HCT116 (cell line): Measurements from ENCODE around the gene EVC2. TPM values are rescaled to one million over a fixed set of nuclear protein-coding genes. Genes with fewer than 3 reads are reported as not detected.

Experiments
- ATAC-seq: fragments of 200-7000 bp; cut with Tn5 transposase; 2 replicates; pipeline ENCODE4 v1.9.1; 2020; ENCODE audit warnings: mild to moderate bottlenecking, moderate library complexity
- BruUV-seq: library from RNA; stranded (reverse); fragments of 400-500 nt; replicated peaks from 2 replicates; lab custom pipeline; 2021; lab: Mats Ljungman, UMichigan
- CTCF ChIA-PET: fragments of 300-600 bp; sonication (Branson Sonifier 250); formaldehyde crosslinking; loops from one replicate; lab custom pipeline; 2021; ENCODE audit warnings: antibody characterized with exemption; lab: Charles Lee
- POLR2A ChIA-PET: fragments of 300-600, 350-600 bp; sonication (Branson Sonifier 250); formaldehyde crosslinking; loops from one replicate; lab custom pipeline; 2021; ENCODE audit warnings: antibody characterized with exemption; lab: Charles Lee
- RAD21 ChIA-PET, 2 experiments: fragments of 300-600 bp; sonication (Branson Sonifier 250); formaldehyde crosslinking; loops; one replicate each; lab custom pipeline; 2023; ENCODE audit warnings: low total read pairs in 2 of 2; ENCODE audit not compliant: uncharacterized antibody in 2 of 2, unreplicated experiment in 2 of 2, low non-redundant PET in 1 of 2; lab: Charles Lee
- DNase-seq: peaks from one replicate; pipeline ENCODE4 v3.0.0-alpha.2; 2010; ENCODE audit warnings: low read depth, low spot score
- H2AFZ ChIP-seq: fragments of 200-600 bp; shearing (Covaris generic), sonication (generic); 2 replicates; pipeline ENCODE4 v1.6.1; 2017; ENCODE audit warnings: low read depth, mixed run types, mixed read lengths, antibody characterized with exemption, low read length; ENCODE audit not compliant: poor library complexity, severe bottlenecking
- H3K27ac ChIP-seq: 2 replicates; pipeline ENCODE4 v1.5.1; 2012; ENCODE audit warnings: low read depth, low read length
- H3K27me3 ChIP-seq: fragments of 200-600 bp; sonication (generic); 2 replicates; pipeline ENCODE4 v1.6.1; 2016; ENCODE audit warnings: mixed run types, low read length, mixed read lengths; ENCODE audit not compliant: insufficient read depth
- H3K36me3 ChIP-seq, 2 experiments: fragments of 200-500 bp in 1 of 2; fragments of 200-600 bp in 1 of 2; sonication (Bioruptor generic) in 1 of 2; sonication (generic) in 1 of 2; 2 replicates each; pipeline versions ENCODE4 v1.5.1 to v1.6.1; 2014 to 2016; ENCODE audit warnings: low read length in 2 of 2, inconsistent platforms in 1 of 2, mixed read lengths in 1 of 2, mixed run types in 1 of 2; ENCODE audit not compliant: insufficient read depth in 2 of 2, control insufficient read depth in 1 of 2
- H3K4me1 ChIP-seq, 2 experiments: fragments of 200-600 bp in 1 of 2; sonication (generic) in 1 of 2; 2 replicates each; pipeline versions ENCODE4 v1.5.1 to v1.6.1; 2012 to 2017; ENCODE audit warnings: low read length in 2 of 2, inconsistent platforms in 1 of 2, mild to moderate bottlenecking in 1 of 2, mixed read lengths in 1 of 2, mixed run types in 1 of 2, moderate library complexity in 1 of 2; ENCODE audit not compliant: insufficient read depth in 2 of 2, control insufficient read depth in 1 of 2
- H3K4me2 ChIP-seq: fragments of 200-600 bp; sonication (generic); 2 replicates; pipeline ENCODE4 v1.6.1; 2017; ENCODE audit warnings: mixed run types, low read length, mixed read lengths
- H3K4me3 ChIP-seq, 2 experiments: fragments of 200-600 bp in 1 of 2; sonication (generic) in 1 of 2; replicated peaks in 1 of 2; 2 replicates each; pipeline ENCODE4 v1.5.1; 2011 to 2016; ENCODE audit warnings: low read length in 2 of 2, control low read depth in 1 of 2, low read depth in 1 of 2, mild to moderate bottlenecking in 1 of 2, mixed read lengths in 1 of 2, mixed run types in 1 of 2
- H3K79me2 ChIP-seq: fragments of 200-600 bp; sonication (generic); 2 replicates; pipeline ENCODE4 v1.6.1; 2017; ENCODE audit warnings: mild to moderate bottlenecking, mixed run types, low read length, moderate library complexity, mixed read lengths; ENCODE audit not compliant: insufficient read depth
- H3K9ac ChIP-seq: fragments of 200-600 bp; sonication (generic); 2 replicates; pipeline ENCODE4 v1.6.1; 2016; ENCODE audit warnings: low read length, mixed read lengths
- H3K9me2 ChIP-seq: fragments of 200-600 bp; sonication (generic), shearing (Covaris generic); 2 replicates; pipeline ENCODE4 v1.6.1; 2017; ENCODE audit warnings: mixed run types, mild to moderate bottlenecking, moderate library complexity; ENCODE audit not compliant: insufficient read depth
- H3K9me3 ChIP-seq, 2 experiments: fragments of 200-500 bp in 1 of 2; fragments of 200-600 bp in 1 of 2; sonication (Bioruptor generic) in 1 of 2; sonication (generic) in 1 of 2; 2 replicates each; pipeline ENCODE4 v1.6.1; 2014 to 2017; ENCODE audit warnings: low read length in 2 of 2, mixed read lengths in 2 of 2, inconsistent platforms in 1 of 2, low read depth in 1 of 2, mild to moderate bottlenecking in 1 of 2, mixed run types in 1 of 2, moderate library complexity in 1 of 2; ENCODE audit not compliant: control insufficient read depth in 1 of 2, insufficient read depth in 1 of 2
- H4K20me1 ChIP-seq: fragments of 200-600 bp; sonication (generic), shearing (Covaris generic); 2 replicates; pipeline ENCODE4 v1.6.1; 2017; ENCODE audit warnings: mixed run types, mild to moderate bottlenecking, moderate library complexity; ENCODE audit not compliant: insufficient read depth
- EGR1 ChIP-seq: IDR thresholded peaks from 2 replicates; pipeline ENCODE4 v1.6.1; 2012; ENCODE audit warnings: low read depth
- ELF1 ChIP-seq: IDR thresholded peaks from 2 replicates; pipeline ENCODE4 v1.6.1; 2012; ENCODE audit warnings: low read depth, borderline replicate concordance
- EZH2 ChIP-seq: fragments of 200-600 bp; sonication (generic); IDR thresholded peaks from 2 replicates; pipeline ENCODE4 v1.6.1; 2017; ENCODE audit warnings: antibody characterized with exemption, mixed run types
- FOSL1 ChIP-seq: IDR thresholded peaks from 2 replicates; pipeline ENCODE4 v1.6.1; 2012; ENCODE audit warnings: low read depth
- RAD21 ChIP-seq: IDR thresholded peaks from 2 replicates; pipeline ENCODE4 v1.6.1; 2012; ENCODE audit warnings: low read depth, mild to moderate bottlenecking
- ZBTB33 ChIP-seq: IDR thresholded peaks from 2 replicates; pipeline ENCODE4 v1.6.1; 2011; ENCODE audit warnings: mild to moderate bottlenecking, low read length, moderate library complexity; ENCODE audit not compliant: insufficient replicate concordance; ENCODE audit errors: extremely low read depth
- intact Hi-C: fragments of 100-400 bp; cut with micrococcal nuclease; formaldehyde crosslinking; loops from 2 replicates; pipeline ENCODE4 v1.10.0; 2022
- total RNA-seq: library from RNA; stranded (reverse); gene quantifications from one replicate; pipeline ENCODE4 v1.2.1, GENCODE V29; 2021; ENCODE audit not compliant: unreplicated experiment
- TF ChIP-seq, protein P1 (sequence below), 3 experiments: fragments of 200-600 bp in 1 of 3; sonication (generic) in 1 of 3; IDR thresholded peaks in 2 of 3; conservative IDR thresholded peaks in 1 of 3; 2 replicates each; pipeline ENCODE4 v1.5.1; 2012 to 2017; ENCODE audit warnings: low read depth in 2 of 3, low read length in 2 of 3, antibody characterized with exemption in 1 of 3, borderline replicate concordance in 1 of 3, control low read depth in 1 of 3, mild to moderate bottlenecking in 1 of 3, mixed read lengths in 1 of 3, mixed run types in 1 of 3, moderate library complexity in 1 of 3; ENCODE audit not compliant: insufficient read depth in 1 of 3

The EVC2 gene
- total RNA-seq, 1 experiment from 2014 or later: not detected

DNA sequence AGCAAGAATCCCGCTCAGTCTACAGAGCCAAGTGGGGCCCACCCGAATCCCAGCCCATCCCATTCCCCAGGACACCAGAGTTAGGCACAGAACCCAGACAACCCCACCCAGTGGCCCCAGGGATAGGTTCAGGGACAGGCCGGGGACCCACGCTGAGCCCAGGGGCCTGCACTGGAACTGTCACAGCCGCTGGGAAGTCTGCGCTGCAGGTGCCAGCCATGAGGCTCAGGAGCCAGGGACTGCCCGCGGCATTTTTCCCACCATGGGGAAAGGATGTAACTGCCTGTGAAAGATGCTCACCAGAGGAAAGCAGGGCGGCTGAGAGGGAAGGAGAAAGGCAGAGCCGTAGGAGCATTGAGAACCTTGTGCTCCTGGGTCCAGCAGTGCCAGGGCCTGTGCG is 12.0 kb downstream of the EVC2 start:
- no TSS peak for BruUV-seq
- ChIA-PET CTCF (no interaction called here), POLR2A (no interaction called here), RAD21 (no interaction called here)
- ATAC-seq (no peak), DNase-seq (no peak)
- Histone ChIP-seq H3K4me3 (no peak overlapping the region), H3K36me3 (no peaks in the 10 kb centered on the region), H3K4me1 (no peaks in the 10 kb centered on the region), H3K4me2 (no peak overlapping the region), H2AFZ (no peak overlapping the region), H3K9me3 (no peaks in the 10 kb centered on the region), H3K27me3 (0 out of 2 replicates have a peak, but pooled peaks cover 4% of the 10 kb centered on the region), H3K79me2 (no peaks in the 10 kb centered on the region), H3K27ac (no peak overlapping the region), H4K20me1 (no peaks in the 10 kb centered on the region), H3K9me2 (no peaks in the 10 kb centered on the region), H3K9ac (no peak overlapping the region)
- TF ChIP-seq EZH2: no peak
- no peak for TF ChIP-seq FOSL1
- TF ChIP-seq, protein P1, sequence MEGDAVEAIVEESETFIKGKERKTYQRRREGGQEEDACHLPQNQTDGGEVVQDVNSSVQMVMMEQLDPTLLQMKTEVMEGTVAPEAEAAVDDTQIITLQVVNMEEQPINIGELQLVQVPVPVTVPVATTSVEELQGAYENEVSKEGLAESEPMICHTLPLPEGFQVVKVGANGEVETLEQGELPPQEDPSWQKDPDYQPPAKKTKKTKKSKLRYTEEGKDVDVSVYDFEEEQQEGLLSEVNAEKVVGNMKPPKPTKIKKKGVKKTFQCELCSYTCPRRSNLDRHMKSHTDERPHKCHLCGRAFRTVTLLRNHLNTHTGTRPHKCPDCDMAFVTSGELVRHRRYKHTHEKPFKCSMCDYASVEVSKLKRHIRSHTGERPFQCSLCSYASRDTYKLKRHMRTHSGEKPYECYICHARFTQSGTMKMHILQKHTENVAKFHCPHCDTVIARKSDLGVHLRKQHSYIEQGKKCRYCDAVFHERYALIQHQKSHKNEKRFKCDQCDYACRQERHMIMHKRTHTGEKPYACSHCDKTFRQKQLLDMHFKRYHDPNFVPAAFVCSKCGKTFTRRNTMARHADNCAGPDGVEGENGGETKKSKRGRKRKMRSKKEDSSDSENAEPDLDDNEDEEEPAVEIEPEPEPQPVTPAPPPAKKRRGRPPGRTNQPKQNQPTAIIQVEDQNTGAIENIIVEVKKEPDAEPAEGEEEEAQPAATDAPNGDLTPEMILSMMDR (IDR thresholded peaks at IDR 0.05 in 2 of 3, conservative IDR thresholded peaks at IDR 0.05 in 1 of 3; ENCODE audit: borderline replicate concordance in 1 of 3, insufficient read depth in 1 of 3, low read depth in 2 of 3, low read length in 2 of 3): no peak
- no peak for TF ChIP-seq EGR1
- TF ChIP-seq ZBTB33: no peak
- no peak for TF ChIP-seq ELF1
- TF ChIP-seq RAD21: no peak
- intact Hi-C loops: no loop called here
